Stimulated activated CD8-positive, alpha-beta memory T cell treated with anti-CD3 and anti-CD28 coated beads, Interleukin-4, amount 100 ng/mL, for 24 hours (primary cell): Measurements from ENCODE around the gene COQ10A.
"Not testable (repeated sequence)": the region's sequence is repeated elsewhere in the genome, so short reads cannot be mapped to it uniquely, and the experiment has no call there.

ENCODE experiments used
- DNase-seq: peaks from one replicate; pipeline ENCODE4 v3.0.0-alpha.2; 2020; ENCODE audit warnings: low read depth

COQ10A gene

DNA sequence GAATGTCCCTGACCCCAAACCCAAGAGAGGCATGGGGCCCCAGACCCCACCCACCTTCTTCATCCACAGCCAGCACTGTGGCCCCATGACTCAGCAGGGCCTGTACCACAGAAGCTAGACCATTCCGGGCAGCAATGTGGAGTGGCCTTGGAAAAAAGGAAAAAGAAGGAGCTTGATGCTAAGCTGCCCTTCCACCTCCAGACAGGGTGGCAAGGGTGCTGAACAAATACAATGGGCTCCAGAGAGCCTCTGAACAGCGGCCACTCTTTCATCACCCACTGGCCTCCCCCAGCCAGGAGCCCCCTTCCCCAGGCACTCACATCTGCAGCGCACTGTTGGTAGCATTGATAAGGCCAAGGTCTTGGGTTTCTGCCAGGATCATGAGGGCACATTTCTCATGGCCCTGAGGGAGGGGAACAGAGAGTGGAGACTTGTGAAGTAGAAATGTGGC is 23.0 kb upstream of the COQ10A start:
- no peak for DNase-seq

DNA sequence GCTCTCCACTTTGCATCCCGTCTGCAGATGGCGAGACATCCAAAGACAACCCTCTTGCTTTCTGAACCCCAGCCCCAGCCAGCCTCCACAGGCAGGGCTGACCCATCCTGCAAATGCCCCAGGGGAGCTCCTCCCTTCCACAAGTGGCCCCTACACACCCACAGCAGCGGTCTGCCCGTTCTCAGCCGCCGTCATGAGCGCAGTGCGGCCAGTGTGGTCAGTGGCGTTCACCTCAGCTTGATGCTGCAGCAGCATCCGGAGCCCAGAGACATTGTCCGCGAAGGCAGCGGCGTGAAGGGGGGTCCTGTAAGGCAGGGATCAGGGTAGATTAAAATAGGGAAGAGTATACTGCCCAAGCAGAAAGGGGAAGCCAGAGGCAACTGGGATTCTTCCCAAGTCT is 22.2 kb upstream of the COQ10A start:
- DNase-seq = no peak

DNA sequence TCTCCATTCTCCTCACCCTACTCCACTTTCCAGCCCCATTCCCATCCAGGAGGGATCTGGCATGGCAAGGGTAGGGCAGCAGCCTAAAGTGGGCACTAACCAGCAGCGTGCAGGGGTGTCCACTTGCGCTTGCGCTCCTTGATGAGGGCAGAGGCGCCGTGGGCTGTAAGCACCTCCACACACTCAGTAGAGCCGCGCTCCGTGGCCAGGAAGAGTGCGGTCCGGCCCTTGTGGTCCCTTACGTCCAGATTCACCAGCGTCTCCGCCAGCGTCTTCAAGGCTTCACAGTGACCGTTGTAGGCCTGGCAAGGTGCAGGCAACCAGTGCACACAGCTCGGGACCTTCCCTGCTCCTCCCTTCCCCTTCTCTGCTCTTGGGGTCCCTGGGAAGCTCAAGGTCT is 18.8 kb upstream of the COQ10A start:
- no peak for DNase-seq

DNA sequence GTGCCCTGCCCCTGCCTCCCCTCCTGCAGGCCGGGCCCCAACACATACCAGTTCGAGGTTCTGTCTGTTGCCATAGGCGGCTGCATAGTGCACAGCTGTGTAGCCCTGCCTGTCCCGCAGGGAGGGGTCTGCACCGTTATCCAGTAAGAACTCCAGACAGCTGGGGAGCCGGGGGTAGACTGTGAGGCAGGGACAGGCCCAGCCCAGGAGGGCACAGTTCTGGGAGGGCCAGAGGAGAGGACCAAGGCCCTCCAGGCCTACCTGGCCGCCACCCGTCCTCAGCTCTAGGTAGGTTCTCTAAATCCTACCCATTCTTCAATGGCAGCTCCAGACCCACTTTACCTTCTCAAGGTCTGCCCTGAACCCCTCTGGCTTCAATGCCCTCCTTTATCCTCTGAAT is 18.0 kb upstream of the COQ10A start:
- no peak for DNase-seq

DNA sequence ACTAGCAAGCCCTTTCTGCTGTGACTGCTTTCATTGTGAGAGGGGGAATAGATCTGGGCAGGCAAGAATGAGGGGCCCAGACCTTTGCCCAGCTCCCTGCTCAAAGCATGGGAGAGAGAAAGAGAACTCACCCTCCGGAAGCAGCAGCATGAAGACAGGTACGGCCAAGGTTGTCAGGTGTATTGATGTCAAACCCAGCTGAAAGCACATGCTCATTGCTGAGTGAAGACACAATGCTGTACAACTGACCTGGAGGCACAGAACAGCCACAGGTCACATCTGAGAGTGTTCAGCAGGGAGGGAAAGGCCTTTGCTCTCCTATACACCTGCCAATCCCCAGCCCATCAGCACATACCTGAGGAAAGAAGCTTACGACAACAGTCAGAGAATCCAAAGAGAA is 14.1 kb upstream of the COQ10A start:
- no peak for DNase-seq

DNA sequence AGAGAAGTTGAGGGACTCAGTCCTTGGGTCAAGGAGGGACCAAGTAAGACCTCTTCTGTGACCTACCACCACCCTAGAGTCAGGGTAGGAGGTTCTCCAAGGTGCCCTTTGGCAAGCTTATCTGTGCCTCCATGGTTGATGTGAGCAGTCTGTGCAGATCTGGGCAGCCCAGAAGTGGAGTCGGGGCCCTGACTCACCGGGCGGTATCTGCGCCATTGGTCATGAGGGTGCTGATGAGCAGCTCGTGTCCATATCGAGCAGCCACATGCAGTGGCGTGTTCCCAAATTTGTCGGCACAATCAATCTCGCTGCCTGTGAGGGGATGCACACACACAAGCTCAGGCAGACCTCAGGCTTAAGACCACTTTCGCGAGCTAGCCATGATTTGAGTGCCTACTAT is 13.7 kb upstream of the COQ10A start:
- DNase-seq = no peak

DNA sequence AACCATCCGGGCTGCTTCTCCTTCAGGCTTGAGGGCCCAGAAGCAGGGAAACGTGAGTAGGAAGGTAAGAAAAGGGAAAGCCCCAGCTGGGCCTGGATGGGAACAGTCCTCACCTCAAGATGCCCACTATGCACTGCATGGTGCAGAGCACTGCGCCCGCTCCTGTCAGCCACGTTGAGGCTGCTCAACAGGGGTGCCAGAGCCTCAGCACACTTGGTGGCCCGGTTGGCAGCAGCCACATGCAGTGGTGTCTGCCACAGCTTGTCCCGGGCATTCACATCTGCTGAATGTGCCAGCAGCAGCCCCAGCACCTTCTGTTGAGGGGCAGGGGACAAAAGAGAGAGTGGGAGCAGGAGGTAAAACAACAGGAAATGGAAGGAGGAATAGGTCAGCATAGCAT is 11.1 kb upstream of the COQ10A start:
- DNase-seq = no peak

DNA sequence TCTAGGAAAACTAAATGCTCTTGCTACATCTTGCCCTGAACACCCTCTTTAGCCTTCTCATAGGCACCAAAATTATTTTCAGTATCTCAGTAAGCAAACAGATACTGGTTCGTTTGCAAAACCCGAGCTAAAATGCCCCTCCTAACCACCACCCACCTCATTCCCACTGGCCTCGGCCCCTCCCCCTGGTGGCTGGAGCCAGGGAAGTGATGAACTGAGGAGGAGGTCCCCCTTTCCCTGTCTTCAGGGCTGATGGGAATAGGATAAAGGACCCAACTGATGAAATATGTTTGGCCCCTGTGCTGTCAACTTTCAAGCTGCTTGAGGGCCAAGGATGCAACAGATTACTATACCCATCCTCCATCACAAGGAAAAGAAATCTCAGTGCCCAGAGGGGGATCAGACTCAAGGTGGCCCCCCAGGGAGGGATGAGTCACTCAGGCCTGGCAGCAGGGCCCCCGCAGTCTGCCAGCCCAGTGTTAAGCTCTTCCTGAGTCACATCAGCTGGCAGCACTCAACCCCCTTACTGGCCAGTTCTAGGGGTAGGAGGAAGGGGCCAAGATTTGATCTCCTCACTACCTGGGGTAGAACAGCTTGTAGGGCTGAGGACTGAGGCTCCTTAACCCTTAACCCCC is 10.3 kb upstream of the COQ10A start:
- no peak for DNase-seq

DNA sequence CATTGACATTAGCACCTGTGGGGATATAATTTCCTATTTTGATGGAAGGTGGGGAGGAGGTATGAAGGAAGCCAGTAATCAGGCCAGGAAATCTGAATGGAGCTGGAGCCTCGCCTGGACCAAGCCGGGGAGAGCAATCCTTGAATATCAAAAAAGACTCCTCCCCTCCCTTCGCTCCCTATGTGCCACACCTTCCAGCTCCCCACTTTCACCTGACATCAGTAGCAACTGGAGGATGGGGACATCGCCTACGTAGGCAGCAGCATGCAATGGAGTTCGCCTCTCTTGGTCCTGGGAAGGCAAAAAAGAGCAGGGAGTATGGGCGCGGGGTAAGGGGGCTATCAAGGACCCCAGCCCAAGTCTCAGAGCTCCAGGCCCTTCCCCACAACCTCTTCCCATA is 9.7 kb upstream of the COQ10A start:
- DNase-seq = no peak

DNA sequence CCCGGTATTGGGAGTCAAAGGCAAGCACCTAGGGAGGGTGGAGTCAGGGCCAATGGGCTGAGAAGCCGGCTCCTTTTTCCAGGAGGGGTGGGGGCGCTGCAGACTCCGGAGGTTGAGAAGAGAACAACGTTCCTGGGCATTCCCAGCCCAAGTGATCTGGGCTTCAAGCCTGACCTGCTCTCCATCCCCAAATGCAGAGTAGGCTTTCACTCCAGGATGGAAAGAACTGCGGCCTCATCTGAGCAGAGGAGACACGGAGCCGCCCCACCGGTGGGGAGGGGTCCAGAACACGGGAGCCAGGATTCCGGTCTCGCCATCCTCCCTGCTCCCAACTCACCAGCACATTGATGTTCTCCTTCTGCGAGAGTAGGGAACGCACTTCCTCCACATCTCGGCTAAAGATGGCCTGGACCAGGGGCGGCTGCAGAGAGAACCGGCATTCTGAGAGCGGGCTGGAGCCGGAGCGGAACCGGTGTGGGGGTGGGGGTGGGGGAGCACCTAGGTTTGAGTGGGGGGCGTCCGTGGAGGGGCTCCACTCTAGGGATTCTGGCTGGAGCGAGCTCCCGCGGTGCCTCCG is 9.2 kb upstream of the COQ10A start:
- DNase-seq = no peak

DNA sequence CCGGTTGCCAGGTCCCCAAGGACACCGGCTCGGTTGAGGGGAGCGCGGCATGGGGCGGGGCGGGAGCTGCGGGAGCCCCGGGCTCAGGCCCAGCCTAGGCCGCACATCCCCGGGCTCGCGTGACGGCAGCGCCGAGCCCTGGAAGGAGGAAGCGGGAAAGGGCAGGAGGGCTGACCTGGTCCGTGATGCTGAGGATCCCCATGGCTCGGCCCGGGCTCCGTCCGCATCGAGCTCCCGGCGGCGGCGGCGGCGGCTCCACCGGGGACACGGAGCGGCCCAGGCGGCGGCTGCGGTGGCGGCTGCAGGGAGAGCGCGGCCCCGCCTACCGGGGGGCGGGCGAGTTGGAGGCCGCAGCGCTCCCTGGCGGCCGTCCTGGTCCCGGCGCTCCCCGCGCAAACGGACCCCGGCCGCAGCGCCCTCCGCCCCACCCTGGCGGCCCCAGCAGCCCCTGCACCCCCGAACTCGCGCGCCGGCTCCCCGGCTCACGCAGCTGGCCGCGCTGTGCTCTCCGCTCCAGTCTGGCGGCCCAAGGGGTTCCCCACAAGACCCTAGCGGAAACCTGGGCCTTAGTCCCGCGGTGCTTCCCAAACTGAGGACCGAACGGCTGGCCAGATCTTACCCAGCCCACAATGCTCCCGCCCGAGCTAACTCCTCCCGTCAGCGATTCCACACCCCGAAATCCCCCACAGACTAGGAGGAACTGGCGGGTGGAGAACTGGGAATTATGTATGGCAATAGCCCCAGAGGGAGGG is 8.5 kb upstream of the COQ10A start, which contains the start of gene ANKRD52:
Gene ANKRD52, minus strand, starts transcription at position 317 of the 752 bp plus-strand sequence. Its CDS starts 115 bp downstream, at position 202.
- DNase-seq = peak; percentile 70

DNA sequence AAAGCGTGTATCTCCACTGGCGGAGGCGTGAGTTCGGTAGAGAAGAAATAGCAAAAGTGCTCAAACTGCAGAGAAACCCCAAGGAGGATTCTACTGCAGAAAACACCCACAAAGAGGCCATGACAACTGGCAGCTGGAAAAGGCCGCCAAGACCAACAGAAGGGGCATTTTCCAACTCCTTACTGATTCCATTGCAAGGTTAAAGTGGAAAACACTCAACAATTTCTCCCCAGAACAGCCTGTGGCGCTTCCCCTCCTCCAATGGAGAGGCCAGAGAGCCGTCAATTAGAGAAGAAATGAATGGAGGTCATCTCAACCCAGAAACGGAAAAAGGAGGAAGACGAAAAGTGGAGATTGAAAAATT is 7.9 kb upstream of the COQ10A start:
- no peak for DNase-seq

DNA sequence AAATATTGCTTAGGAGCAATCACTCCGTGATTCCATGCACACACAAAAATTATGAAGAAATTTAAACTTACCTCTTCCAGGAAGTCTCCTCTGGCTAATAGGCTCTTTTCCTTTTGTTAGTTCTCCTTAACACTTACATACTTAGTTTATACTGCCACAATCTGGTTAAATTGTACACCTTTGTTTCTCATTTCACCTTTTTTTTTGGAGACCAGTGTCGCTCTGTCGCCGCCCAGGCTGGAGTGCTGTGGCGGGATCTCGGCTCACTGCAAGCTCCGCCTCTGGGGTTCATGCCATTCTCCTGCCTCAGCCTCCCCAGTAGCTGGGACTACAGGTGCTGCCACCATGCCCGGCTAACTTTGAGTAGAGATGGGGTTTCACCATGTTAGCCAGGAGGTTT is 6.4 kb upstream of the COQ10A start:
- no peak for DNase-seq

DNA sequence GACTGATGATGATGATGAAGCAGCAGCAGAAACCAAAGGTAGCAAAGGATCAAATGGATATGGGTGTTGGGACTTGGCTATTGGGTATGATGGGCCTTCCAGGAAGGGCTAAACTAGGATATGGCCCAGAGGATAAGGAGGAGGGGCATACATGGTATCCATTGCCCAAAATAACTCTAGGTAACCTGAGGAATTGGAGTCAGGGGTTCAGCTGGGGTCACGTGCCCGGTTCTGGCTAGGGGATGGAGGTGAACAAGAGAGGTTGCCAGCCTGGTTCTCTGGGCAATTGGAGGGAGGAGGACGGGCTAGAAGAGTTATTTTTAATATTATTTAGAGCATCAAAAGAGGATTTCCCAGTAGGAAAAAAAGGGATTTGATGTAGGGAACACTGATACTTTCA is 5.8 kb upstream of the COQ10A start:
- DNase-seq = no peak

DNA sequence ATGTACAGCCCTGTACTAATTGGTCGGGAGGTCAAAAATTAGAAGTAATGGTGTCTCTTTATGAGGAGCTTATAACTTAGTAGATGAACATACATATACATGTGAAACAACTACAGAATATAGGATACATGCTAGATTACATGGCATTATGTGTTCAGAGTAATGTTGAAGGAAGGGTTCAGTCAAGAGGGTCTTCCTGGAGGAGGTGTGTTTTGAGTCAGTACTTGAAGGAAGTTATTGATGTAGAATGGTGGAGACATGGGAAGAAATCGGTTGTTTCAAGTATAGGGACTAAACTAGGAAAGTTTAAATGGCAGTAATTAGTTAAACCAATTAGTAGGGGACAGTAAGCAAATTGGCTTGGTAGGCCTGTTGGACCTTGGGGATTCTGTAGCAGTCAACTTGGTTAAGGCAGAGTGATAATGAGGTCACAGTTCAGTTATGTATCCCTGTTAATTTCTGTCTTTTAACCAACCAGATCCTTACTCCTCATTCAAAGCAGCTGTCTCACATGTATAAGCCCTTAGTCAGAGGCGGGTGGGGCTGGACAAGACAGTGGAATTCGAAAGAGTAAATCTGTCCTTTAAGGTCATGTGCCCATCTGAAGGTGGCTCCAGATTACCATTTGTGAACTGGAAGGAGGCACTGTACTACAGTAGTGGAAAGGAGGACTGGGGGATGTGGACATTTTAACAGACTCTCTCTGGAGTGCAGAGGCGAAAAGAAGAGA is 5.1 kb upstream of the COQ10A start:
- DNase-seq = no peak

DNA sequence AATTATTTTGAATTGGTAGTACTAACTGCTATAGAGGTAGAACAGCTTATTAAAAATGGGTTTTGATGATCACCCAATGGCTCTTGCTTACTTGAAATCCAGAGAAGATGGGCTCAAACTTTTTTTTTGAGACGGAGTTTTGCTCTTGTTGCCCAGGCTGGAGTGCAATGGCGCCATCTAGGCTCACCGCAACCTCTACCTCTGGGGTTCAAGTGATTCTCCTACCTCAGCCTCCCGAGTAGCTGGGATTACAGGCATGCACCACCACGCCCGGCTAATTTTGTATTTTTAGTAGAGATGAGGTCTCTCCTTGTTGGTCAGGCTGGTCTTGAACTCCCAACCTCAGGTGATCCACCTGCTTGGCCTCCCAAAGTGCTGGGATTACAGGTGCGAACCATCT is 3.8 kb upstream of the COQ10A start:
- DNase-seq = not testable (repeated sequence)

DNA sequence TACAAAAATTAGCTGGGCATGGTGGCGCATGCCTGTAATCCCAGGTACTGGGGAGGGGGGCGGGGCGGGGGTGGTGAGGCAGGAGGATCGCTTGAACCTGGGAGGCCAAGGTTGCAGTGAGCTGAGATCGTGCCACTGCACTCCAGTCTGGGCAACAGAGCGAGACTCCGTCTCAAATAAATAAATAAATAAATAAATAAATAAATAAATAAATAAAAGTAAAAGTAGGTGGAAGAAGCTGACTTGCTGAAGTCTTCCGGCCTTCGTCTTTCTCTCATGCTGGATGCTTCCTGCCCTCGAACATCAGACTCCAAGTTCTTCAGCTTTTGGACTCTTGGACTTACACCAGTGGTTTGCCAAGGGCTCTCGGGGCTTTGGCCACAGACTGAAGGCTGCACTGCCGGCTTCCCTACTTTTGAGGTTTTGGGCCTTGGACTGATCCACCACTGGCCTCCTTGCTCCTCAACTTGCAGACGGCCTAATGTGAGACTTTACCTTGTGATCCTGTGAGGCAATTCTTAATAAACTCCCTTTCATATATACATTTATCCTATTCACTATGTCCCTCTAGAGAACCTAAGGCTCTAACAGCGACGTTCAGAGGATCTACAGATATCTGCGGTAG is 562 bp upstream of the COQ10A start:
- not testable (repeated sequence) for DNase-seq

DNA sequence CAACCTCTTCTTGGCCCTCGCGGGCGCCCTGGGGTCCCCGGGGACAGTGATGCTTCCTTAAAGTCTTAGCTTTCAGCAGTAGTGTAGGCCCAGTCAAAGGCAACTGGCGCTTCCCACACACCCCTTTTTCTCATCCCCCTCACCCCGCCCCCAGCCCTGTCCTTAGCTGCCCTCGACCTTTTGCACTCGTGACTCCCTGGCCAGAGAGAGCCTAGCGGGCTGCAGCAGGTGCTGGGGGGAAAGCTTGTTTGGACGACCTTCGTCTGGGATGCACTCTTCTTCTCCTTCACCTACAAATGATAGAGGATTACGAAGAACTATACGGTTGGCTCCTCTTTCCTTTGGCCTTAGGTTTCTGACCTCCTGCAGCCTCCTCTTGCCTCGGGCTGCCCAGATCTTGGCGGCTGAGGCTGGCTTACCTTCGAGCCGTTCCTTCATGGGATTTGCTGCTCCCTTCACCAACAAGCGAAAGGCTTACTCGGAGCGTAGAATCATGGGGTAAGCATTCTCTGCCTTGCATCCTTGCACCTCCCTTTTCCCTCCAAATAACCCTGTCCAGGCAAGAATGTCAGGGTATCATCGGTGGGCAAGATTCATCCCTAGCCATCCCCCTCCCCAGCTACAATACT is 815 bp downstream of the COQ10A start:
- DNase-seq = no peak

DNA sequence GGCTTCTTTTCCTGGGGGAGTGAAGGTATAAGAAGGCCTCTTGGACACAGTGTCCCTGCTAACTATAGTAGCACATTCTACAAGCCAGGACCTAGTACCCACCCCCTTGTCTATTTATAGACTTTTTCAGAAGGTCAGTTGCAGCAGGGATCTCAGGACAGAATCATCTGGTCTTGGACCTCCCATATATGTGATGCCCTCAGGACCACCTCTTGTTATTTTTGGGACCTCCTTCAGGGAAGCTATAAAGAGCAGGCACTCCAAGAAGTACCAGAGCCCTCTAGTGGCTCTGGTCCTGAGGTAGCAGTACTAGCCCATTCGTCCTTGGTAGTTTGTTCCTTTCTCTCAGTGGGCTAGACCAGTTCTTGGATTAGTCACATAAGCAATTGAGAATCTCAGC is 4.3 kb downstream of the COQ10A start:
- DNase-seq = no peak

DNA sequence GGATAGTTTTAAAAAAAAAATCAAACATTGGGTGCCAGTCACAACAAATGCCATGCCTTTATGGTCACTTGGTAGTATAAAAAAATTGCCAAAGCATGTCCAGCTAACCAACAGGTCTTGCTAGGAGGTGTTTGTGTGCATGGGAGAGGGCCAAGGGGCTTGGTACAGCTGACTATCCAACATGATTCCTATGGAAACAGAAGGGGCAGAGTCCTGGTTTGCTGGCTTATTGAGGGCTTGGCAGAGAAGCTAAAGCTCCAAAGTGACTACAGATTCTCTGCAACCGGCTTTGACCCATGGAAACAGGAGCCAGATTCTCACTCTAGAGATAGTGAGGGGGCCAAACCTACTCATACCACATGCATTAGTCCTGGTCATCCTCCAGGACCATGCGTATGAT is 5.7 kb downstream of the COQ10A start:
- not testable (repeated sequence) for DNase-seq

DNA sequence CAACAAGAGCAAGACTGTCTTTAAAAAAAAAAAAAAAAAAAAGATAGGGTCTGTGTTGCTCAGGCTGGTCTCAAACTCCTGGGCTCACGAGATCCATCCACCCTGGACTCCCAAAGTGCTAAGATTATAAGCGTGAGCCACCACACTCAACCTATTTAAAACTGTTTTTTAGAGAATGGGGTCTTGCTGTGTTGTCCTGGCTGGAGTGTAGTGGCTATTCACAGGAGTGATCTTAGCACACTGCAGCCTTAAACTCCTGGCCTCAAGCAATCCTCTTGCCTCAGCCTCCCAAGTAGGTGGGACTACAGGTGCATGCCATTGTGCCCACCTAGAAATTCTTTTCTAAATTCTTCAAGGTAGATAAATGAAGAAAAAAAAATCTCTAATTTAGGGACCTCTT is 7.6 kb downstream of the COQ10A start:
- no peak for DNase-seq

DNA sequence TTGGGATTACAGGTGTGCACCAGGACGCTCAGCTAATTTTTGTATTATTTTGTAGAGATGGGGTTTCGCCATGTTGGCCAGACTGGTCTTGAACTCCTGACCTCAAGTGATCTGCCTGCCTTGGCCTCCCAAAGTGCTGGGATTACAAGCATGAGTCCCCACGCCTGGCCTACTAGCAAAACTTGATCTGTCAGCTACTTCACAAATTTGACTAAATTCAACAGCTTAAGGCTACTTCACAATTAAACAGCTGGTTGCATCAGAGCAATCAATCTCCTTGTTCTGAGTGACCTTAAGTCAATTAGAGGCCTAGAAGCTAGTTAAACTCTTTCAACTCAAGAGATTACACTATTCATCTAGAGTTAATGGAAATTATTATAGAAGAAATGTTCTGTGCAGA is 12.2 kb downstream of the COQ10A start:
- no peak for DNase-seq
